Posterior cingulate gyrus (tissue), 11 donors: ENCODE measurements around the gene HES5.
A peak's percentile ranks its signal among the peaks of the same experiment; 100 is the strongest.

Experiments used
- DNase-seq, 10 donors: peaks; one replicate each; pipeline versions ENCODE4 v3.0.0 to v3.0.0-alpha.2; 2020 to 2021; ENCODE audit warnings: mixed read lengths in 3 of 10
- intact Hi-C: fragments of 100-400 bp; cut with DNase I; formaldehyde crosslinking; loops from one replicate; pipeline ENCODE4 v1.15.1; 2023

HES5 gene

GRCh38 chr1:2535455-2535854 is 5.4 kb upstream of the HES5 start:
- DNase-seq = no peak
- intact Hi-C loops = no loop called here

- intact Hi-C loops = no loop called here
- DNase-seq = no peak
These were observed 4.8 kb upstream of the HES5 start for GRCh38 chr1:2534687-2535441.

- no peak for DNase-seq
- intact Hi-C loops = no loop called here
These were observed 4.2 kb upstream of the HES5 start for GRCh38 chr1:2534315-2534686.

GRCh38 chr1:2533365-2533764 is 3.3 kb upstream of the HES5 start:
- intact Hi-C loops = no loop called here
- no peak for DNase-seq

- intact Hi-C loops = no loop called here
- peak in 1 of 10 donors; percentile 84 for DNase-seq
These were observed 2.6 kb upstream of the HES5 start for GRCh38 chr1:2532485-2533160.

- intact Hi-C loops = no loop called here
- peak in 2 of 10 donors; percentile 88 to 89 for DNase-seq
These were observed 674 bp upstream of the HES5 start for GRCh38 chr1:2530513-2531361.

GRCh38 chr1:2528966-2529783 is 888 bp downstream of the HES5 start:
- intact Hi-C loops = loop anchor here (5.0 kb wide), 1 partner anchor 117 kb away; the partner anchor contains the start of gene PEX10
- peak in 1 of 10 donors; percentile 52 for DNase-seq

- DNase-seq = no peak
- intact Hi-C loops = loop anchor here (5.0 kb wide), 1 partner anchor 116 kb away; the partner anchor contains the start of gene PEX10
These were observed 1.5 kb downstream of the HES5 start for GRCh38 chr1:2528611-2528965.

GRCh38 chr1:2528016-2528415 is 2.0 kb downstream of the HES5 start:
- peak in 5 of 10 donors; percentile 48 to 90 (median 65) for DNase-seq
- intact Hi-C loops = loop anchor here (5.0 kb wide), 1 partner anchor 116 kb away; the partner anchor contains the start of gene PEX10

- intact Hi-C loops = loop anchor here (2.0 to 5.0 kb wide), 3 partner anchors 21 to 115 kb away; partner anchors contain the start of genes PEX10 and PRXL2B
- DNase-seq = no peak
These were observed 2.6 kb downstream of the HES5 start for GRCh38 chr1:2527556-2527860.

GRCh38 chr1:2526824-2527555 is 3.1 kb downstream of the HES5 start:
- intact Hi-C loops = loop anchor here (1.0 to 5.0 kb wide), 4 partner anchors 22 to 136 kb away; partner anchors contain the start of genes MORN1, PEX10, PRXL2B and RER1

GRCh38 chr1:2525920-2526823 is 3.9 kb downstream of the HES5 start, which contains the start of gene PANK4:
Gene PANK4, minus strand, starts transcription at chr1:2526596. Its CDS starts 9 bp downstream, at chr1:2526587.
- intact Hi-C loops = loop anchor here (1.0 to 5.0 kb wide), 4 partner anchors 23 to 135 kb away; partner anchors contain the start of genes MORN1, PEX10, PRXL2B and RER1
- peak; percentile 84 to 99 (median 91) for DNase-seq

More at GRCh38 chr1:2526824-2527555, 3.1 kb downstream of the HES5 start:
- peak in 9 of 10 donors; percentile 63 to 96 (median 73) for DNase-seq

- intact Hi-C loops = loop anchor here (5.0 kb wide), 1 partner anchor 113 kb away; the partner anchor contains the start of gene PEX10
- DNase-seq = no peak
These were observed 4.5 kb downstream of the HES5 start for GRCh38 chr1:2525572-2525919.

GRCh38 chr1:2523891-2524609 is 6.0 kb downstream of the HES5 start:
- intact Hi-C loops = no loop called here
- no peak for DNase-seq

GRCh38 chr1:2523191-2523890 is 6.7 kb downstream of the HES5 start:
- intact Hi-C loops = no loop called here
- DNase-seq = no peak

- DNase-seq = no peak
- intact Hi-C loops = no loop called here
These were observed 7.8 kb downstream of the HES5 start for GRCh38 chr1:2522230-2522629.

- DNase-seq = no peak
- intact Hi-C loops = no loop called here
These were observed 9.3 kb downstream of the HES5 start for GRCh38 chr1:2520806-2521205.
